CD4-positive, alpha-beta T cell treated with Interleukin-4 for 1 hour (primary cell): Measurements from ENCODE around the gene VSIG2.

ENCODE experiments used
- DNase-seq, 2 donors: peaks; one replicate each; pipeline ENCODE4 v3.0.0-alpha.2; 2020 to 2022

The VSIG2 gene

DNA sequence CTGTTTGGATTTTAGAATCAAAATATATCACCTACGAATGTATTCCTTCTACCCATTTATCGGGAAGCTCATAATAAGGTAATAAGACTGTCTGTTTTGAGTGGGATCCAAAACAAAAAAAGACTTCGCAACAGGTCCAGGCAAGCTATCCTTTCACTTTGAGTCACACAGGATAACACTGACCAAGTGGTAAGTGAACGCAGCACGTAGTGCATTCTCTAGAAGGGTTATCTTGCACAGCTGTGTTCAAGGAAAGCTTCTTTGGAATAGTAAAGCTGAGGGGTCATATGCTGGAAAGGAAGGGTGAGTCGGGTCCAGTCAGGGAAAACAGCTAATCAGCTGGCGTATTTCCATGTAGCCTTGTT lies 34.7 kb downstream of the VSIG2 start:
- DNase-seq = no peak

GRCh38 chr11:124716591-124716990 lies 35.5 kb downstream of the VSIG2 start:
- DNase-seq = no peak

- no peak for DNase-seq
These were observed 39.7 kb downstream of the VSIG2 start for GRCh38 chr11:124712392-124712791.

DNA sequence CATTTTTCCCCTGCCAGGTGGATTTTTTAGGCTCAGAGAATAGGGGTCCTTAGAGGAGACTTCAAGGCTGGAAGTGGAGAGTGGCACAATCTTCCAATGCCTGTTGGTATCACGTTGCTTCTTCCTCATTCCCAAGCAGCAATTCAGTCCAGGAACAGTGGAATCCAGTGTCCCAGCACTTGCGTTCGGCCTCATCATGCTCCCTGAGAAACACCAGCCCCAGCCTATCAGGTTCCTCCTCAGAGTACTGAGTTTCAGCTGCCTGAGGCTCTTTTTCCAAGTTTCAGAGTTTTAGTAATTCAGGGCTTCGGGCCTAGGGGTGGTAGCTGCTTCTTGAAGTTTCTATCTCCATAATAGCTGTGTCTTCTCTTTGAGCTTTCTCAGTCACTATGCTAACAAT lies 44.2 kb downstream of the VSIG2 start:
- no peak for DNase-seq

- no peak for DNase-seq
These were observed 52.0 kb downstream of the VSIG2 start for GRCh38 chr11:124700028-124700427.

DNA sequence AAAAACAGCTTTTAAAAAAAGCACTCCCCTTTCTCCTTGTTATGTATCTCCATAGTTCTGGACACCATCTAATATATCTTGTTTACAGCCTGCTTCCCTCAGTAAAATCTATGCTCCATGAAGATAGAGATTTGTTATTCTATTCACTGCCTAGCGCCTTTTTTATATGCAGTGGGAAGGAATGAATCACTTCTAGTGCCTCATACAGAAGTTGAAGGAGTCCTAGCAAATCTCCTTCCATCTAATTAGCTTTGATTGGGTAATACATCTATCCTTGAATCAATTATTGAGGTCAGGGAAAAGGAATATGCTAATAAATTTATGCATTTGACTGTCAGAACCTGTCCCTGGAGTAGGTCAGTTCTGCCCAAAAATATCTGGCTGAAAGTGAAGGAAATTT lies 52.5 kb downstream of the VSIG2 start:
- no peak for DNase-seq
